OCI-LY1 (cell line): ENCODE measurements around the gene PRXL2A.

Source experiments
- EZH2 ChIP-seq: fragments of 200-600 bp; sonication (generic), shearing (Covaris generic); IDR thresholded peaks from 2 replicates; pipeline ENCODE4 v1.8.0; 2017; ENCODE audit warnings: borderline replicate concordance, mixed run types, mild to moderate bottlenecking, antibody characterized with exemption, low read length, moderate library complexity, mixed read lengths
- TF ChIP-seq, protein P1 (sequence below): fragments of 200-600 bp; sonication (generic), shearing (Covaris generic); IDR thresholded peaks from 2 replicates; pipeline ENCODE4 v1.5.1; 2017; ENCODE audit warnings: mild to moderate bottlenecking, antibody characterized with exemption, low read length, moderate library complexity, mixed read lengths

DNA sequence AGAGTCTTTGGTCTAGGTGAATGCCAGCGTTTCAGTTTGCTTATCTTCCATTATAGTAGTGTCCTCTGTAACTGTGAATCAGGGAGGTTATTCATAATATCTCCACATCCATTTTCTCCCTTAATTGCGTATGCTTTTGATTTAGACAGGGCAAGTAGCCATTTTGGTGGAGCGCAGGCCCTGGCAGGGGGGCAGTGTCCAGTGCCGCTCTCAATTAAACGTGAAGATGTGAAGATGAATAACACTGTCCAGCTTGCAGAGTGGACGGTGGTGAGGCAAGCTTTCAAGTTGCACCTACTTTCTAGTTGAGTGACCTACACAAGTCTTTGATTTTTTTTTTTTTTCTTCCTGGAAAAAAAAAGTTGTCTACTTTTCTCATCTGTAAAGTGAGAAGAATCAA, 50.3 kb downstream of the PRXL2A start:
- TF ChIP-seq, protein P1, sequence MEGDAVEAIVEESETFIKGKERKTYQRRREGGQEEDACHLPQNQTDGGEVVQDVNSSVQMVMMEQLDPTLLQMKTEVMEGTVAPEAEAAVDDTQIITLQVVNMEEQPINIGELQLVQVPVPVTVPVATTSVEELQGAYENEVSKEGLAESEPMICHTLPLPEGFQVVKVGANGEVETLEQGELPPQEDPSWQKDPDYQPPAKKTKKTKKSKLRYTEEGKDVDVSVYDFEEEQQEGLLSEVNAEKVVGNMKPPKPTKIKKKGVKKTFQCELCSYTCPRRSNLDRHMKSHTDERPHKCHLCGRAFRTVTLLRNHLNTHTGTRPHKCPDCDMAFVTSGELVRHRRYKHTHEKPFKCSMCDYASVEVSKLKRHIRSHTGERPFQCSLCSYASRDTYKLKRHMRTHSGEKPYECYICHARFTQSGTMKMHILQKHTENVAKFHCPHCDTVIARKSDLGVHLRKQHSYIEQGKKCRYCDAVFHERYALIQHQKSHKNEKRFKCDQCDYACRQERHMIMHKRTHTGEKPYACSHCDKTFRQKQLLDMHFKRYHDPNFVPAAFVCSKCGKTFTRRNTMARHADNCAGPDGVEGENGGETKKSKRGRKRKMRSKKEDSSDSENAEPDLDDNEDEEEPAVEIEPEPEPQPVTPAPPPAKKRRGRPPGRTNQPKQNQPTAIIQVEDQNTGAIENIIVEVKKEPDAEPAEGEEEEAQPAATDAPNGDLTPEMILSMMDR: no peak
- TF ChIP-seq EZH2: no peak
